ENCODE data around the gene TEKT5. TPM values are rescaled to one million over a fixed set of nuclear protein-coding genes. Genes with fewer than 3 reads are reported as not detected.

The TEKT5 gene
- under 1 TPM in 2 of 4 donors, not detected in 2; 0.51 to 0.94 TPM for total RNA-seq

DNA sequence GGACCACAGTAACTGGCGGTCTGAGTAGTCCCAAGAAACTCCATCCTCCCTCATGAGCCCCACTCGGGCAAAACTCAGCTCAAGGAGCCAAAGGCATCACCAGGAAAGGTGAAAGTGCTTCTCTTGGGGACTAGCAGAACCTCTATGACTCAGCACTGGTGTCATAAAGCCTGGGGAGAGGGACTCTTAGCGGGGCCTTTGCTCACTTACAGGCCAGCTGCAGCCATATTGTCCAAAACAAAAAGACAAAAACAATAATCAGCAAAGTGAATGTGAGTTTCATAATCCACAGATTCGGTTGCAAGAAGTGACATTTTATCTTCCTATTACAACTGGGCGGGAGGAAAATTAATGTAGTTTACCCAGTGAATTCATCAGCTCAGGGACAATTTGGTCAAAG, at the start of gene TEKT5:
TEKT5 (minus strand) TSS at position 101 of the 400 bp plus-strand sequence; CDS start at position 44, 57 bp downstream.
- TF ChIP-seq CTCF (IDR thresholded peaks at IDR 0.05; ENCODE audit: low read depth): no peak

- no peak for TF ChIP-seq CTCF (IDR thresholded peaks at IDR 0.05; ENCODE audit: low read depth)
These were observed 49.1 kb upstream of the TEKT5 start, which contains the start of gene NUBP1 for GRCh38 chr16:10743610-10744369. TSS of gene NUBP1 (plus strand) at chr16:10743842. CDS start at chr16:10743864, 22 bp downstream.

- TF ChIP-seq CTCF (IDR thresholded peaks at IDR 0.05; ENCODE audit: low read depth): no peak
These were observed 48.5 kb upstream of the TEKT5 start for GRCh38 chr16:10743227-10743609.

GRCh38 chr16:10741844-10742243, 47.1 kb upstream of the TEKT5 start:
- TF ChIP-seq CTCF (IDR thresholded peaks at IDR 0.05; ENCODE audit: low read depth): no peak

DNA sequence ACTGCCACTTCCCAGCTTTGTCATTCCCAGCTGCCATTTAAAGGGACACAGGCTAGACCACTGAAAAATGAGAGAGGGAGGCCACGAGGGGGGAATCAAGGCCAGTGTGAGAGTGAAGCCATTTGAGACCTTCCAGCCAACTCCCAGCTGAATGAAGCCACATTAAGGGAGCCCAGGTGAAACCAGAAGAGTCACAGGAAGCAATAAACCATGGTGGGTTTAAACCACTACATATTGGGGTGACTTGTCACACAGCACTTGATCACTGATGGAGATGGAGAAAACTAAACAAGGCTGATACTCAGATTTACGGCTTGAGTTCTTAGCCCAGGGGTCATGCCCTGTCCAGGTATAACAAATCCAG, 46.1 kb upstream of the TEKT5 start:
- TF ChIP-seq CTCF (IDR thresholded peaks at IDR 0.05; ENCODE audit: low read depth): no peak

DNA sequence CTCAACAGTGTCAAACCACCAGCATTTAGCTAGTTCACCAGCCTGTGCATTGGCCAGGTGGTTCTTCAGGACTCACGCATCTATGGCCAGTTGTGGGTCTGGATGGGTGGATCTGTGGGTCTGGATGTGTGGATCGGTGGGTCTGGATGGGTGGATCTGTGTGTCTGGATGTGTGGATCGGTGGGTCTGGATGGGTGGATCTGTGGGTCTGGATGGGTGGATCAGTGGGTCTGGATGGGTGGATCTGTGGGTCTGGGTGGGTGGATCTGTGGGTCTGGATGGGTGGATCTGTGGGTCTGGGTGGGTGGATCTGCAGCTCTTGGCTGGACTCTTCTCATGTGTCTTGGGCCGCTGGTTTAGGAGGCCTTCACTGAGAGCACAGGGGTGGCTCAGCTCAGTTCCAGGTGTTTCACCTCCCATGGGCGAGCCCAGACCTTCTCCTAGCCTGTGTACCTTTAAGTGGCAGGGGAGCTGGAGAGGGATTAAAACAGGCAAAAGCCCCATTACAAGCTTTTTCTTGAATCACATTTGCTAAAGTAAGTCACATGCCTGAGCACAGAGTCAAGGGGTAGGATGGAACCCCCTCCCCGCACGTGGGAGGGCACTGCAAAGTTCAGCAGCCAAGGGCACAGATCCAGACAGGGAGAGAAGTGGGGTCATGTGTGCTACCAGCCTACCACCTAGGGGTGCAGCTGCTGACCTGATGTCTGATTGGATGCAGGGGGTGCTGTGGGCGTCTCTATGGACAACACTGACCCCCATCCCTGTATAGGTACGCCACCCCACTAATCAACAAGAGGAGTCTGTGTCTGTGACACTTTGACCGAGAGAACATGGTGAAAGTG, 45.5 kb upstream of the TEKT5 start:
- TF ChIP-seq CTCF (IDR thresholded peaks at IDR 0.05; ENCODE audit: low read depth): no peak

Measured in subcutaneous adipose tissue (tissue), 4 donors.